CD14-positive monocyte (primary cell): ENCODE data around the gene IRAK1. TPM values are rescaled to one million over a fixed set of nuclear protein-coding genes. Genes with fewer than 3 reads are reported as not detected.

Source experiments
- DNase-seq, 3 donors: peaks; one replicate each; pipeline ENCODE4 v3.0.0-alpha.2; 2011 to 2022
- H2AFZ ChIP-seq: 2 replicates; pipeline ENCODE4 v1.6.0; 2012; ENCODE audit warnings: mild to moderate bottlenecking, low read depth, low read length, inconsistent platforms; ENCODE audit not compliant: insufficient read depth, poor library complexity, severe bottlenecking
- H3K27ac ChIP-seq, 2 donors: 1 replicate in 1 of 2; 2 replicates in 1 of 2; pipeline ENCODE4 v1.5.1; 2012 to 2013; ENCODE audit warnings: low read length in 2 of 2, control low read depth in 1 of 2, inconsistent platforms in 1 of 2, low read depth in 1 of 2, mild to moderate bottlenecking in 1 of 2
- H3K27me3 ChIP-seq, 2 donors: one replicate each; pipeline versions ENCODE4 v1.6.0 to v1.6.1; 2011 to 2013; ENCODE audit warnings: low read length in 2 of 2; ENCODE audit not compliant: control insufficient read depth in 2 of 2, insufficient read depth in 2 of 2
- H3K36me3 ChIP-seq, 2 donors: replicated peaks in 1 of 2; 1 replicate in 1 of 2; 2 replicates in 1 of 2; pipeline versions ENCODE4 v1.5.1 to v1.6.1; 2012 to 2013; ENCODE audit warnings: low read length in 2 of 2, control low read depth in 1 of 2, inconsistent platforms in 1 of 2, mild to moderate bottlenecking in 1 of 2; ENCODE audit not compliant: insufficient read depth in 2 of 2, control insufficient read depth in 1 of 2
- H3K4me1 ChIP-seq, 2 donors: 1 replicate in 1 of 2; 2 replicates in 1 of 2; pipeline versions ENCODE4 v1.5.1 to v1.6.1; 2012 to 2013; ENCODE audit warnings: low read length in 2 of 2, control low read depth in 1 of 2, inconsistent platforms in 1 of 2, mild to moderate bottlenecking in 1 of 2, moderate library complexity in 1 of 2; ENCODE audit not compliant: insufficient read depth in 2 of 2, control insufficient read depth in 1 of 2
- H3K4me2 ChIP-seq: replicated peaks from 2 replicates; pipeline ENCODE3; 2012; ENCODE audit warnings: low read length, moderate library complexity, mild to moderate bottlenecking; ENCODE audit not compliant: poor library complexity, severe bottlenecking; ENCODE audit errors: extremely low read depth
- H3K4me3 ChIP-seq, 3 experiments: fragments of 200-600 bp in 1 of 3; sonication (generic) in 1 of 3; replicated peaks in 1 of 3; 1 replicate in 2 of 3; 2 replicates in 1 of 3; pipeline ENCODE4 v1.5.1; 2011 to 2013; ENCODE audit warnings: low read length in 3 of 3, mild to moderate bottlenecking in 3 of 3, control low read depth in 2 of 3, low read depth in 2 of 3, inconsistent platforms in 1 of 3, moderate library complexity in 1 of 3
- H3K79me2 ChIP-seq: 2 replicates; pipeline ENCODE4 v1.6.0; 2012; ENCODE audit warnings: mild to moderate bottlenecking, control low read depth, inconsistent platforms, low read length, moderate library complexity; ENCODE audit not compliant: insufficient read depth
- H3K9ac ChIP-seq: 2 replicates; pipeline ENCODE4 v1.6.0; 2017; ENCODE audit warnings: low read length, mild to moderate bottlenecking; ENCODE audit not compliant: insufficient read depth, poor library complexity, severe bottlenecking
- H3K9me3 ChIP-seq, 2 donors: replicated peaks in 1 of 2; 1 replicate in 1 of 2; 2 replicates in 1 of 2; pipeline versions ENCODE4 v1.5.1 to v1.6.1; 2012 to 2013; ENCODE audit warnings: low read length in 2 of 2, control low read depth in 1 of 2; ENCODE audit not compliant: control insufficient read depth in 1 of 2, insufficient read depth in 1 of 2
- H4K20me1 ChIP-seq: 2 replicates; pipeline ENCODE4 v1.6.0; 2012; ENCODE audit warnings: mild to moderate bottlenecking, low read length, control low read depth, moderate library complexity; ENCODE audit not compliant: insufficient read depth
- H3K27ac Mint-ChIP-seq, 7 donors: one replicate each; pipeline ENCODE4 v1.8.0; 2020; ENCODE audit warnings: mild to moderate bottlenecking in 7 of 7, mixed read lengths in 7 of 7, moderate library complexity in 6 of 7, inconsistent platforms in 2 of 7
- H3K27me3 Mint-ChIP-seq, 3 donors: one replicate each; pipeline ENCODE4 v1.8.0; 2021 to 2022; ENCODE audit warnings: low read depth in 3 of 3, mild to moderate bottlenecking in 3 of 3, mixed read lengths in 3 of 3, moderate library complexity in 3 of 3, inconsistent platforms in 1 of 3
- H3K36me3 Mint-ChIP-seq, 2 donors: one replicate each; pipeline ENCODE4 v1.8.0; 2020; ENCODE audit warnings: mixed read lengths in 2 of 2, inconsistent platforms in 1 of 2, mild to moderate bottlenecking in 1 of 2
- H3K4me1 Mint-ChIP-seq: one replicate; pipeline ENCODE4 v1.8.0; 2020; ENCODE audit warnings: mild to moderate bottlenecking, mixed read lengths
- H3K4me3 Mint-ChIP-seq, 2 donors: one replicate each; pipeline ENCODE4 v1.8.0; 2020; ENCODE audit warnings: mild to moderate bottlenecking in 2 of 2, mixed read lengths in 2 of 2, moderate library complexity in 1 of 2
- H3K9me3 Mint-ChIP-seq, 7 donors: one replicate each; pipeline ENCODE4 v1.8.0; 2020 to 2022; ENCODE audit warnings: mixed read lengths in 7 of 7, mild to moderate bottlenecking in 6 of 7, moderate library complexity in 6 of 7, inconsistent platforms in 2 of 7
- CTCF ChIP-seq: fragments of 200-600 bp; IDR thresholded peaks from one replicate; pipeline ENCODE4 v1.8.0; 2022; ENCODE audit warnings: antibody characterized with exemption, mild to moderate bottlenecking
- WGBS: methylation state at CpG from one replicate; pipeline ENCODE4 v1.1.5; 2013; ENCODE audit warnings: missing lambda C conversion rate; ENCODE audit not compliant: insufficient coverage; 5-methylcytosine and 5-hydroxymethylcytosine counted together
- intact Hi-C, 2 donors: fragments of 100-400 bp; cut with micrococcal nuclease; formaldehyde crosslinking; loops; one replicate each; pipeline versions ENCODE4 v1.15.0 to v1.15.1; 2023
- polyA plus RNA-seq, 3 donors: library from polyadenylated mRNA; depleted of rRNA in 1 of 3; unstranded in 2 of 3; stranded (reverse) in 1 of 3; fragments of 300-500 nt in 2 of 3; fragments of >200 nt in 1 of 3; fragmentation: Illumina TruSeq in 2 of 3; gene quantifications; 1 replicate in 2 of 3; 2 replicates in 1 of 3; pipeline ENCODE4 v1.2.3, GENCODE V29; 2012 to 2021

IRAK1 gene
- polyA plus RNA-seq, 3 donors, result 47.8 to 109 (median 49.5) TPM

GRCh38 chrX:154040307-154040756, 20.6 kb upstream of the IRAK1 start:
- H3K4me3 ChIP-seq, result no peak overlapping the region
- H3K27me3 ChIP-seq, result peaks cover 0 to 22% of the 10 kb centered on the region in 2 donors
- peaks cover 52% of the 10 kb centered on the region for H3K4me1 Mint-ChIP-seq
- H3K9me3 Mint-ChIP-seq, result peaks cover 0 to 2% (median 0%) of the 10 kb centered on the region in 7 donors
- peak overlapping the region; percentile 84 to 99 (median 95) for H3K27ac Mint-ChIP-seq
- H3K9ac ChIP-seq, result peak overlapping the region; percentile 37
- H4K20me1 ChIP-seq, result peaks cover 55% of the 10 kb centered on the region
- H3K36me3 Mint-ChIP-seq, result peaks cover 29 to 38% of the 10 kb centered on the region in 2 donors
- H3K27me3 Mint-ChIP-seq, result peaks cover 0 to 38% (median 0%) of the 10 kb centered on the region in 3 donors
- no CpG with 5 or more reads among the region's 7 CpGs for whole genome bisulfite sequencing
- peak; percentile 79 to 91 (median 89) for DNase-seq
- H2AFZ ChIP-seq, result no peak overlapping the region
- H3K4me2 ChIP-seq, result peak overlapping the region; percentile 4
- peak overlapping the region in 1 of 2 donors; percentile 63 for H3K4me3 Mint-ChIP-seq
- no peak for TF ChIP-seq CTCF
- intact Hi-C loops, result loop anchor here in 1 of 2 donors (1.0 kb wide), 1 partner anchor 20 kb away; no protein-coding TSS in a partner anchor
- no peaks in the 10 kb centered on the region for H3K9me3 ChIP-seq
- H3K36me3 ChIP-seq, result peaks cover 2 to 6% of the 10 kb centered on the region in 2 donors
- H3K27ac ChIP-seq, result peak overlapping the region; percentile 84 to 90
- H3K4me1 ChIP-seq, result peaks cover 31 to 35% of the 10 kb centered on the region in 2 donors
- peaks cover 50% of the 10 kb centered on the region for H3K79me2 ChIP-seq

GRCh38 chrX:154039577-154039976, 19.9 kb upstream of the IRAK1 start:
- Mint-ChIP-seq H3K4me1 (peaks cover 52% of the 10 kb centered on the region), H3K27ac (peak overlapping the region; percentile 84 to 99 (median 95)), H3K9me3 (peaks cover 0 to 2% (median 0%) of the 10 kb centered on the region in 7 donors), H3K27me3 (peaks cover 0 to 39% (median 0%) of the 10 kb centered on the region in 3 donors), H3K4me3 (peak overlapping the region; percentile 24 to 63), H3K36me3 (peaks cover 26 to 34% of the 10 kb centered on the region in 2 donors)
- Histone ChIP-seq H3K9ac (peak overlapping the region; percentile 37), H2AFZ (no peak overlapping the region), H3K27me3 (peaks cover 0 to 17% of the 10 kb centered on the region in 2 donors), H3K9me3 (no peaks in the 10 kb centered on the region), H3K27ac (peak overlapping the region; percentile 84 to 90), H4K20me1 (peaks cover 48% of the 10 kb centered on the region), H3K79me2 (peaks cover 52% of the 10 kb centered on the region), H3K4me3 (no peak overlapping the region), H3K4me1 (peaks cover 31 to 35% of the 10 kb centered on the region in 2 donors), H3K36me3 (peaks cover 6 to 14% of the 10 kb centered on the region in 2 donors), H3K4me2 (no peak overlapping the region)
- TF ChIP-seq CTCF, result no peak
- intact Hi-C loops, result no loop called here
- WGBS, result 74% methylated on average over 4 of the region's 11 CpGs
- no peak for DNase-seq
